BLaER1 treated with 17β-estradiol and CSF1 and Interleukin-3, amounts not matched to agents 10 nM and 100 nM (cell line): ENCODE data around the gene PTTG2.
"Not testable (repeated sequence)": the region's sequence is repeated elsewhere in the genome, so short reads cannot be mapped to it uniquely, and the experiment has no call there.

Source experiments
- H3K27ac ChIP-seq, 11 experiments: shearing (Covaris generic); formaldehyde crosslinking; 2 replicates each; pipeline ENCODE4 v1.8.1; 2022
- H3K27me3 ChIP-seq, 11 experiments: shearing (Covaris generic); formaldehyde crosslinking; 2 replicates each; pipeline ENCODE4 v1.8.1; 2022
- H3K36me3 ChIP-seq, 11 experiments: shearing (Covaris generic); formaldehyde crosslinking; 2 replicates each; pipeline ENCODE4 v1.8.1; 2022
- H3K4me1 ChIP-seq, 10 experiments: shearing (Covaris generic); formaldehyde crosslinking; 2 replicates each; pipeline ENCODE4 v1.8.1; 2022
- H3K4me2 ChIP-seq, 11 experiments: shearing (Covaris generic); formaldehyde crosslinking; 2 replicates each; pipeline ENCODE4 v1.8.1; 2022
- H3K4me3 ChIP-seq, 10 experiments: shearing (Covaris generic); formaldehyde crosslinking; 2 replicates each; pipeline ENCODE4 v1.8.1; 2022
- H3K9ac ChIP-seq, 11 experiments: shearing (Covaris generic); formaldehyde crosslinking; 2 replicates each; pipeline ENCODE4 v1.8.1; 2022
- H3K9me3 ChIP-seq, 11 experiments: shearing (Covaris generic); formaldehyde crosslinking; replicated peaks in 1 of 11; 2 replicates each; pipeline ENCODE4 v1.8.1; 2022
- H4K20me1 ChIP-seq, 11 experiments: shearing (Covaris generic); formaldehyde crosslinking; 2 replicates each; pipeline ENCODE4 v1.8.1; 2022
- Cebpa-rat ChIP-seq, 11 experiments: shearing (Covaris generic); IDR thresholded peaks; 2 replicates each; pipeline ENCODE4 v1.8.1; 2022

PTTG2 gene

GRCh38 chr4:37964734-37965457 is 4.7 kb downstream of the PTTG2 start:
- Histone ChIP-seq H3K4me1 (peaks cover 8 to 26% (median 20%) of the 10 kb centered on the region in 10 experiments; a peak in 19 of 20 replicates), H3K9me3 (peaks cover 0 to 14% (median 9%) of the 10 kb centered on the region in 11 experiments; a peak in 15 of 22 replicates), H3K36me3 (peaks cover 0 to 17% (median 10%) of the 10 kb centered on the region in 11 experiments; a peak in 7 of 22 replicates), H3K9ac (no peak overlapping the region), H3K27me3 (no peaks in the 10 kb centered on the region), H4K20me1 (no peaks in the 10 kb centered on the region), H3K27ac (no peak overlapping the region), H3K4me2 (peak overlapping the region in 5 of 11 experiments; percentile 1 to 36 (median 32); a peak in 3 of 22 replicates), H3K4me3 (no peak overlapping the region)
- TF ChIP-seq Cebpa-rat (IDR thresholded peaks at IDR 0.05) = no peak

DNA sequence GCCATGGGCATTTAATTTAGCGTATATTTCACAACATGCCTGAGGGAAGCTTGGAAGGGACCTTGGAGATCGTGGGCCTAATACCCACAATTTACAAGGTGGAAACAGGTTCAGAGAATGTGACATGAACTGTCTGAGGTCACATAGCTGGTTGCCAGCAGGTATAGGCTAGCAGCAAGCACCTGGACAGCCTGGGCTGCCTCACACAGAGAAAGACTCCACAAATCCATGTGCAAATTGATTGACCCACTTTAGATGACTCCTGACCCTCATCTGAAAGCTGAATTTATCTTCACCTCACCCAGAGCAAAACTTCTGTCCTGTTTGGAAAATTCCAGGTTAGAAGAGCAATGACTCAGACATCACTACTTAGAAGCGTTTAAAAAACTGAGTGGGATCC is 5.8 kb downstream of the PTTG2 start:
- H3K4me3 ChIP-seq = no peak overlapping the region
- H3K9ac ChIP-seq = no peak overlapping the region
- H3K4me1 ChIP-seq = peaks cover 12 to 26% (median 22%) of the 10 kb centered on the region in 10 experiments; a peak in 19 of 20 replicates
- H3K27me3 ChIP-seq = no peaks in the 10 kb centered on the region
- TF ChIP-seq Cebpa-rat (IDR thresholded peaks at IDR 0.05) = no peak
- no peaks in the 10 kb centered on the region for H4K20me1 ChIP-seq
- H3K36me3 ChIP-seq = peaks cover 0 to 22% (median 11%) of the 10 kb centered on the region in 11 experiments; a peak in 9 of 22 replicates
- peaks cover 0 to 26% (median 21%) of the 10 kb centered on the region in 11 experiments; a peak in 17 of 22 replicates for H3K9me3 ChIP-seq
- no peak overlapping the region for H3K4me2 ChIP-seq
- H3K27ac ChIP-seq = no peak overlapping the region

DNA sequence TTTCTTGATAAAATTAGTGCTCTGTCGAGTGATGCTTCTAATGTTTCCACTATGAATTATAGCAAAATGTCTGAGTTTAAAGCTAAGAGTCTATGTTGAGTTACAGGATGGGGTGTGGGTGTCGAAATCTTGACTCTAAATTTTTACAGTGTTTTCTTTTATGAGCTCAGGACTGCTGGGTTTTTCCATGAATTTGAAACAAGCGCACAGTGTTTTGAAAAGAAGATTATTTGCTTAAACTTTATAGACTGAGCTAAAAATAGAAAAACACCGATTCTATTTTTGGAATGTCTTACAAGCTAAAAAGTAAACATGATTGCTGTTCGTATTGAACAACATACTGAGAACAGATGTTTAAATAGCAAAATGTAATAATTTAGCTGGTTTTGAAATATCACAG is 7.5 kb downstream of the PTTG2 start:
- Histone ChIP-seq H3K4me1 (peaks cover 12 to 26% (median 22%) of the 10 kb centered on the region in 10 experiments; a peak in 19 of 20 replicates), H4K20me1 (no peaks in the 10 kb centered on the region), H3K4me3 (no peak overlapping the region), H3K27me3 (no peaks in the 10 kb centered on the region), H3K4me2 (peak overlapping the region in 6 of 11 experiments; percentile 1 to 36 (median 19); a peak in 7 of 22 replicates), H3K9ac (no peak overlapping the region), H3K27ac (no peak overlapping the region), H3K9me3 (peaks cover 0 to 29% (median 25%) of the 10 kb centered on the region in 11 experiments; a peak in 17 of 22 replicates), H3K36me3 (peaks cover 0 to 22% (median 11%) of the 10 kb centered on the region in 11 experiments; a peak in 9 of 22 replicates)
- no peak for TF ChIP-seq Cebpa-rat (IDR thresholded peaks at IDR 0.05)

DNA sequence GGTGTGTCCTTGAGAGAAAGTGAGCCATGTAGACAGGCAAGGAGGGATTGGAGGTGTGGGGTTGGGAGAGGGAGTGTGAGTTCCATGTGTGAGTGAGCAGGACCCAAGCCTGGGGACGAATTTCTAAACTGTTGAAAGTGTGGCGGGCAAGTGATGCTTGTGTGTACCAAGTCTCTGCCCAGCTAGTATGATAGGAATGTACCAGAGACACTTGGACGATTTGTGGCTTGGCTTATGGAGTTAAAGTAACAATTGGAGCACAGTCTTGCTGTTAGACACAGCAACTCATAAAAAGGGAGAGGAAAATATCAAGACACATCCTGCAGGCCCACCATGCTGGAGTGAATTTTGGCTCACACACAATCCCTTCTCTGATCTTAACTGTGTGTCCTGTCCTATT is 8.5 kb downstream of the PTTG2 start:
- no peaks in the 10 kb centered on the region for H3K27me3 ChIP-seq
- TF ChIP-seq Cebpa-rat (IDR thresholded peaks at IDR 0.05) = no peak
- H3K27ac ChIP-seq = no peak overlapping the region
- no peak overlapping the region for H3K9ac ChIP-seq
- H3K4me2 ChIP-seq = no peak overlapping the region
- peaks cover 11 to 25% (median 20%) of the 10 kb centered on the region in 10 experiments; a peak in 19 of 20 replicates for H3K4me1 ChIP-seq
- no peak overlapping the region for H3K4me3 ChIP-seq
- H3K9me3 ChIP-seq = peaks cover 0 to 29% (median 25%) of the 10 kb centered on the region in 11 experiments; a peak in 17 of 22 replicates
- H4K20me1 ChIP-seq = no peaks in the 10 kb centered on the region
- peaks cover 0 to 22% (median 11%) of the 10 kb centered on the region in 11 experiments; a peak in 9 of 22 replicates for H3K36me3 ChIP-seq

DNA sequence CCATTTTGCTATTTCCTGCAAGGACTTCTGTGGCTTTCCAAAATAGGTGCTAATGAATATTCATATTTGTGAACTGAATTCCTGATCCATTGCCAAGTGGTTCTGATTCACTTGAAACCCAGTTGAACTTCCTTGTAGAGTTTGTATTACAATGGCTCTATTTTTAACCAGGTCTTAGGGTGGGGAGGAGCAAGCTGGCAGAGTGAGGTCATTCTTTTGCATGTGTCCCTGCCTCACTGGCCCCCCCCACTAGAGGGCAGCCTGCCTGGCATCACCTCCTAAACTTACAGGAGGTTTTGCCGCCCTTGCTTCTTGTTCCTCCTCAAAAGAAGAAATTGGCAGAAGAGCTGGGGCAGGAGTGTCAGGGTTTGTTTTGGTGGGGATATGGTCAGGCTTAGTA is 10.5 kb downstream of the PTTG2 start:
- Histone ChIP-seq H3K27me3 (no peaks in the 10 kb centered on the region), H3K36me3 (peaks cover 0 to 22% (median 11%) of the 10 kb centered on the region in 11 experiments; a peak in 9 of 22 replicates), H3K4me3 (no peak overlapping the region), H3K4me2 (peak overlapping the region in 2 of 11 experiments; percentile 5 to 55; a peak in 4 of 22 replicates), H3K9me3 (peaks cover 0 to 29% (median 25%) of the 10 kb centered on the region in 11 experiments; a peak in 17 of 22 replicates), H3K4me1 (peaks cover 0 to 21% (median 9%) of the 10 kb centered on the region in 10 experiments; a peak in 13 of 20 replicates), H3K27ac (no peak overlapping the region), H4K20me1 (no peaks in the 10 kb centered on the region), H3K9ac (no peak overlapping the region)
- no peak for TF ChIP-seq Cebpa-rat (IDR thresholded peaks at IDR 0.05)

DNA sequence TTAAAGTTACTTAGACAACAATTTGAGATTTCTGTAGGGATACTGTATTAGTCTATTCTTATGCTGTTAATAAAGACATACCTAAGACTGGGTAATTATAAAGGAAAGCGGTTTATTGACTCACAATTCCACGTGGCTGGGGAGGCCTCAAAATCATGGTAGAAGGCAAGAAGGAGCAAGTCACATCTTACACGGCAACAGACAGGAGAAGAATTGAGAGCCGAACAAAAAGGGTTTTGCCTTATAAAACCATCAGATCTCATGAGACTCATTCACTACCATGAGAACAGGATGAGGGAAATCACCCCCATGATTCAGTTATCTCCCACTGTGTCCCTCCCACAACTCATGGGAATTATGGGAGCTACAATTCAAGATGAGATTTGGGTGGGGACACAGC is 11.0 kb downstream of the PTTG2 start:
- Histone ChIP-seq H3K4me1 (peaks cover 2 to 21% (median 11%) of the 10 kb centered on the region in 10 experiments; a peak in 18 of 20 replicates), H3K36me3 (peaks cover 0 to 22% (median 11%) of the 10 kb centered on the region in 11 experiments; a peak in 9 of 22 replicates), H3K9me3 (peaks cover 0 to 29% (median 25%) of the 10 kb centered on the region in 11 experiments; a peak in 17 of 22 replicates), H4K20me1 (no peaks in the 10 kb centered on the region), H3K27ac (no peak overlapping the region), H3K4me3 (no peak overlapping the region), H3K9ac (no peak overlapping the region), H3K27me3 (no peaks in the 10 kb centered on the region), H3K4me2 (no peak overlapping the region)
- no peak for TF ChIP-seq Cebpa-rat (IDR thresholded peaks at IDR 0.05)

DNA sequence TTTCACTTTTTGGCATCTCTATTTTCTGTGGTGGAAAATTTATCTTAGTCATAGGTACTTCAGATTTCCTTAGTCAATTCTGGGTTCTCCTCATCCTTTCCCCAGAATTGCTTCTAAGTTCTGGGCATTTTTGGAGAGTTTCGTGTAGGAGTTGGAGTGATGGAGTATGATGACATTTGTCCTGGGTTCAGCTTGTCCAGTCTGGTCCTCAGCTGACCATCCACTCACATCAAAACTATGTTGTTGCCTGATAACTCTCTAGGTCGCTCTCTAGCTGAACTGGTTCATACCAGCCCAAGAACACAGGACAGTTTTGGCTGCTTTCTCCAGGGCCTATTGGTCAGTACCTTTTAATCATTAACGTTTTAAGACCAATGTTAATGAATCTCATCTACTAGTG is 13.2 kb downstream of the PTTG2 start:
- no peak overlapping the region for H3K9ac ChIP-seq
- H3K4me2 ChIP-seq = no peak overlapping the region
- H3K9me3 ChIP-seq = peaks cover 0 to 29% (median 25%) of the 10 kb centered on the region in 11 experiments; a peak in 17 of 22 replicates
- H3K4me3 ChIP-seq = no peak overlapping the region
- H3K27me3 ChIP-seq = no peaks in the 10 kb centered on the region
- TF ChIP-seq Cebpa-rat (IDR thresholded peaks at IDR 0.05) = no peak
- H3K36me3 ChIP-seq = peaks cover 0 to 21% (median 11%) of the 10 kb centered on the region in 11 experiments; a peak in 9 of 22 replicates
- peaks cover 13 to 20% (median 15%) of the 10 kb centered on the region in 10 experiments for H3K4me1 ChIP-seq
- peaks cover 0 to 5% (median 0%) of the 10 kb centered on the region in 11 experiments; a peak in 3 of 22 replicates for H4K20me1 ChIP-seq
- no peak overlapping the region for H3K27ac ChIP-seq

GRCh38 chr4:37975321-37975822 is 15.2 kb downstream of the PTTG2 start:
- H4K20me1 ChIP-seq = peaks cover 5 to 24% (median 18%) of the 10 kb centered on the region in 11 experiments; a peak in 18 of 22 replicates
- H3K9ac ChIP-seq, H3K4me2 ChIP-seq, H3K27ac ChIP-seq, H3K4me3 ChIP-seq, H3K27me3 ChIP-seq, H3K36me3 ChIP-seq: not testable (repeated sequence)
- H3K4me1 ChIP-seq = peaks cover 25 to 36% (median 34%) of the 10 kb centered on the region in 10 experiments
- H3K9me3 ChIP-seq = peaks cover 0 to 12% (median 9%) of the 10 kb centered on the region in 11 experiments; a peak in 16 of 22 replicates

DNA sequence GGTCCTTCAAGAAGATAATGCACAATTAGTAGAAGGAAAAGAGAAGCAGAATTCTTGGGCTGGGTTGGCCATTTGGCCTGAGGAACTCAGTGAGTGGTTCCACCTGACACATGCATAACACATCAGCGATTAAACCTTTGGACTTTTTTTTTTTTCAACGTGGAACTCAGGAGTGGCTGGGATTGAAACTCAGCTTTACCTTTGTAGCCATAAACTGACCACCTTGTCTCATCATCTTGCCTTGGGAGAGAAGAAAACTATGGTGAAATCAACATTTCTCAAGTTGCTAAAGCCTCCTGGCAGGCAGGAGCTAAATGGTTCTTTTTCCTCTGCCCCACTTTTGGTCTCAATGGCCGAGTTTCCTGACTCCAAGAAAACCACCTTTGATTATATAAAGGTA is 16.3 kb downstream of the PTTG2 start:
- H3K27me3 ChIP-seq = no peaks in the 10 kb centered on the region
- H3K4me1 ChIP-seq = peaks cover 22 to 41% (median 36%) of the 10 kb centered on the region in 10 experiments
- H3K27ac ChIP-seq = peak overlapping the region in 10 of 11 experiments; percentile 50 to 99 (median 96); a peak in 20 of 22 replicates
- H3K9ac ChIP-seq = peak overlapping the region; percentile 65 to 99 (median 97); a peak in 21 of 22 replicates
- peaks cover 9 to 36% (median 28%) of the 10 kb centered on the region in 11 experiments; a peak in 18 of 22 replicates for H4K20me1 ChIP-seq
- H3K9me3 ChIP-seq = 0 out of 22 replicates have a peak, but pooled peaks cover 0 to under 1% (median 0%) of the 10 kb centered on the region in 11 experiments
- peaks cover 0 to 3% (median 0%) of the 10 kb centered on the region in 11 experiments; a peak in 1 of 22 replicates for H3K36me3 ChIP-seq
- peak overlapping the region; percentile 78 to 99 (median 95) for H3K4me3 ChIP-seq
- peak overlapping the region; percentile 71 to 91 (median 82) for H3K4me2 ChIP-seq
- TF ChIP-seq Cebpa-rat (IDR thresholded peaks at IDR 0.05) = no peak
